HG03565 (cell line): Measurements from ENCODE around the gene PLCB3.

Experiments
- ATAC-seq: cut with Tn5 transposase; IDR thresholded peaks from one replicate; pipeline ENCODE4 v1.9.1; 2021; ENCODE audit warnings: mild to moderate bottlenecking, moderate library complexity; ENCODE audit not compliant: unreplicated experiment

Gene PLCB3

DNA sequence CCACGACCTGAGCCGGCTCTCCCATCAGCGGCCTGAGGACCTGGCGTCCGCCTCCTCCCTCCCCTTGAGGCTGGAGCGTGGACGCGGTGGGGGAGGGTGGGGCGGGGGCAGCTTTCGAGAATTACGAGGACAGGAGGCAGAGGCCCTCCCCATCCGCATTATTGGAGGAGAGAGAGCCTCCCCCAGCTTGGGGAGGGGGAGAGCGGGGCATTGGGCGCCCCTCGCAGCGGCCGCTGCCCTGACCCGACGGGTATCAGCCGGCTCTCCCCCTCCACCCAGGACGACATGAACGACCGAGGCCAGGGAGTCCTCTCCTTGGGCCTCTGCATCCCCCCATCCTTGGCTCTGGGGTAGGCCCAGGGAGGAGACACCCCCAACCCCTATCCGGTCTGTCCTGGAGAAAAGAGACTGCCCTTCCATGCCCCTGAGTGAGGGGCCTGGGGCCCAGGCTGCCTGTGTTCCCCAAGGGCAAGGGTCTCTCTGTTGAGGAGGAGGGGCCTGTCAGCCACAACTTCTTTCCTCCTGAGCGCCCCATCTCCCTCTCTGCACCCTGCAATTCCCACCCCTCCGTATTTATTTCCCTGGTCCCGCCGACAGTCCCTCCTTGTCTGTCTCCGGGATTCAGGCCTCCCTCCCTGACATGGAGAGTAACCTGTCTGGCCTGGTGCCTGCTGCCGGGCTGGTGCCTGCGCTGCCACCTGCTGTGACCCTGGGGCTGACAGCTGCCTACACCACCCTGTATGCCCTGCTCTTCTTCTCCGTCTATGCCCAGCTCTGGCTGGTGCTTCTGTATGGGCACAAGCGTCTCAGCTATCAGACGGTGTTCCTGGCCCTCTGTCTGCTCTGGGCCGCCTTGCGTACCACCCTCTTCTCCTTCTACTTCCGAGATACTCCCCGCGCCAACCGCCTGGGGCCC lies 34.8 kb downstream of the PLCB3 start:
- no peak for ATAC-seq

DNA sequence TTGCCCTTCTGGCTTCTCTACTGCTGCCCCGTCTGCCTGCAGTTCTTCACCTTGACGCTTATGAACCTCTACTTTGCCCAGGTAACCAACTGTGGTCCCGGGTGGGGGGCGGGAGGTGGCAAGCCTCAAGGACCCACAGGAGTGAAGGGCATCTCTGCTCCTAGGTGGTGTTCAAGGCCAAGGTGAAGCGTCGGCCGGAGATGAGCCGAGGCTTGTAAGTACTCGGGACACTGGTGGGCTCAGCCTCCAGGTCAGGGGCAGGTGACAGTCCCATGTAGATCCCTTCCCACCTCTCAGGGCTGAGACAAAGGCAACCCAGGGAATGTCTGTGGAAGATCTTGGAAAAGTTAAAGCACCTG lies 35.5 kb downstream of the PLCB3 start:
- no peak for ATAC-seq

DNA sequence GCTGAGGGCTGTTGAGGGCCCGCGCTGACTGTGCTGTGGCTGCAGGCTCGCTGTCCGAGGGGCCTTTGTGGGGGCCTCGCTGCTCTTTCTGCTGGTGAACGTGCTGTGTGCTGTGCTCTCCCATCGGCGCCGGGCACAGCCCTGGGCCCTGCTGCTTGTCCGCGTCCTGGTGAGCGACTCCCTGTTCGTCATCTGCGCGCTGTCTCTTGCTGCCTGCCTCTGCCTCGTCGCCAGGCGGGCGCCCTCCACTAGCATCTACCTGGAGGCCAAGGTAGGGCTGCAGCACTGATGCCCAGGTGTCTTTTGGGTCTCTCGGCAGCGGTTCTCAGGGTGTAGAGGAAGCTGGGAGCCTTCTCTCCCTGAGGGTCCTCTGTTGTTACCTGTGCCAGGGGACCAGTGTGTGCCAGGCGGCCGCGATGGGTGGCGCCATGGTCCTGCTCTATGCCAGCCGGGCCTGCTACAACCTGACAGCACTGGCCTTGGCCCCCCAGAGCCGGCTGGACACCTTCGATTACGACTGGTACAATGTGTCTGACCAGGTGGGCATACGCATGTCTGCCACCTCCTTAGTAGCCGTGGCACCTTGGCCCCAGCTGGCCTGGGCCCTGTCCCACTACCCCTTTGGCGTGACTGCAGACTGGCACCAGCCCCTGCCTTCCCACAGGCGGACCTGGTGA lies 36.5 kb downstream of the PLCB3 start:
- no peak for ATAC-seq

DNA sequence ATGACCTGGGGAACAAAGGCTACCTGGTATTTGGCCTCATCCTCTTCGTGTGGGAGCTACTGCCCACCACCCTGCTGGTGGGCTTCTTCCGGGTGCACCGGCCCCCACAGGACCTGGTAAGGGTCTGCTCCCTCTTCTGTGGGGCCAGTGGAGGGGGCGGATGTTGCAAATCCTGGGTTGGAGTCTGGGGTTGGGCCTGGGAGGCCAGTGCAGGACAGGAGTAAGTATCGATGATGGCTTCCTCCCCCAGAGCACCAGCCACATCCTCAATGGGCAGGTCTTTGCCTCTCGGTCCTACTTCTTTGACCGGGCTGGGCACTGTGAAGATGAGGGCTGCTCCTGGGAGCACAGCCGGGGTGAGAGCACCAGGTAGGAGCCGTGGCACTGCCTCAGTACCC lies 37.0 kb downstream of the PLCB3 start:
- ATAC-seq: no peak

DNA sequence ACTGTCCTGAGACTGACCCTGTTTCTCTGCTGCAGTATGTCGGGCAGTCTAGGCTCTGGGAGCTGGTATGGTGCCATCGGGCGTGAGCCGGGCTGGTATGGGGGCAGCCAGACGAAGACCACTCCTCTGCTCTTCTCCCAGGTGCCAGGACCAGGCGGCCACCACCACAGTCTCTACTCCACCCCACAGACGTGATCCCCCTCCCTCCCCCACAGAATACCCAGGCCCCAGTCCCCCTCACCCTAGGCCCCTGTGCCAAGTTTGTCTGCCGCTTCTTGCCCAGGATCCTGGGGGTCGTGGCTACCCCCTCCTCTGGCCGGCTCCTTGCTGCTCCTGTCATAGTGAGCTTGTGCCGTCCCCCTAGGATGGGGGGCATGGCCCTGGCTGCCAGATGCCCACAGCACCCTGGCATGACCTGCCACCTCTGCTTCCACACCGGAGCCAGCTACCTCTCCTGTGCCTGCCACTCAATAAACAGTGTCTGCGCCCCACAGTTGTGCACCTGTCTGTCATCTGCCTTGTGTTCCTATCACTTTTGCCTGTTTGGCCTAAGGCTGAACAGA lies 37.8 kb downstream of the PLCB3 start:
- no peak for ATAC-seq

DNA sequence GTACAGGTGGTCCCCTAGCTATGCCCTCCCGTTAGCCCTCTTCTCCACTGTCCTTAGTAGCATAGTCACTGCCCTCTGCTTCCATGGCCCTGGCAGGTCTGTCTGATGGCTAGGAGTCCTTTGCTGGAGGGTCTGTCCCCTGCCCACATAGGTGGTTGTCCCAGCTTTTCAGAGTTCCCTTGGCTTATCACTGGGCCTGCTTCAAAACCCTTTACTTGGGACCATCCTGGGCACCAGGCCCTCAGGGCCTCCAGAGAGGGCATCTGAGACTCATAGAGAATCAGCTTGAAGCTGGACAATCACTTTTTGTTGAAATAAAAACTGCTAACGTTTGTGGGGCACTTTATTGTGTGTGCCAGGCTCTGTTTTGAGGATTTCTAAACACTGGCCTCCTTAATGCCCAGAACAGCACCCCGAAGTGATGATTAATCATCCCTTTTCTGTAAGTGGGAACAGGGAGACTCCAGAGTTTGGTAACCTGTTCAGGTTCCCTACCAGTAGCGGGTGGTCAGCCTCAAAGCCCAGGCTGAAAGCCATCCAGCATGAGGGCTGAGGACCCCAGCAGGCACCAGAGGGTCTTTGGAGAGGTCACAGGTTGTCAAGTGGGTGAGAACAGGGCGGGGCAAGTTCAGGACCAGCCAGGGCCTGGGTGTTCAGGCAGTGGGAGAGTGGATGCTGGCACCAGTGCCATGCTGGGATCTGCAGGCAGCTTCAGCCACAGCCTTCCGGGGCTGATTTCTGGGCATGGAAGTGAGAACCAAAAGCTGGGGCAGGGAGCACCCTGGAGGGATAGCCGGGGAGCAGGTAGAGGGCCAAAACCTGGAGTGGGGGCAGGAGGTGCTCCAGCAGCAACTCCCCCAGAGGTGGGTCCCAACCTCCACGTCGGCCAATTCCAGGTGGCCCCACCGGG lies 39.3 kb downstream of the PLCB3 start:
- ATAC-seq: no peak

DNA sequence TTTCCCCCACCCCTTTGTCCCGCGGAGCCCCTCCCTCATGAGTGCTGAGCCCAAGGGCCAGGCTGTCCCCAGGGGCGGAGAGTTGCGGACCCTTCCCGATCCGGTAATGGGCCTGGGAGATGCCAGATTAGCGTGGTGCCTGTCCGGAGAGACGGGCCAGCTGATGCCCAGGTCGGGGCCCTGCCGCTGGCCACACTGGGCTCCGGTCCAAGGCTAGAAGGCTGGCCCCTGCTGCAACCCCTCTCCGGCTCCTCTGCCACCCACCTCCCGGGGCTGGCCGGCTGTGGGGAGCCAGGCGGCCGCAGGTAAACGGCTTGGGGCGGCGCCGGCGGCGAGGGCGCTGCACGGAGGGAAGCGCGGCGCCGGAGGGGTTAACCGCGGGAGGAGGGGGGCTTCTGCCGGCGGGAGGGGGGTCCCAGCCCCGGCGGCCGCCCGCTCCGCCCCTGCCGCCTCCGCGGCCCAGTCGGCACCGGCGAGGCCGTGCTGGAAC lies 40.0 kb downstream of the PLCB3 start, which contains the start of gene KCNK4:
KCNK4 (plus strand) TSS at position 41 of the 490 bp plus-strand sequence. CDS start 1,717 bp downstream, outside the sequence.
- no peak for ATAC-seq

DNA sequence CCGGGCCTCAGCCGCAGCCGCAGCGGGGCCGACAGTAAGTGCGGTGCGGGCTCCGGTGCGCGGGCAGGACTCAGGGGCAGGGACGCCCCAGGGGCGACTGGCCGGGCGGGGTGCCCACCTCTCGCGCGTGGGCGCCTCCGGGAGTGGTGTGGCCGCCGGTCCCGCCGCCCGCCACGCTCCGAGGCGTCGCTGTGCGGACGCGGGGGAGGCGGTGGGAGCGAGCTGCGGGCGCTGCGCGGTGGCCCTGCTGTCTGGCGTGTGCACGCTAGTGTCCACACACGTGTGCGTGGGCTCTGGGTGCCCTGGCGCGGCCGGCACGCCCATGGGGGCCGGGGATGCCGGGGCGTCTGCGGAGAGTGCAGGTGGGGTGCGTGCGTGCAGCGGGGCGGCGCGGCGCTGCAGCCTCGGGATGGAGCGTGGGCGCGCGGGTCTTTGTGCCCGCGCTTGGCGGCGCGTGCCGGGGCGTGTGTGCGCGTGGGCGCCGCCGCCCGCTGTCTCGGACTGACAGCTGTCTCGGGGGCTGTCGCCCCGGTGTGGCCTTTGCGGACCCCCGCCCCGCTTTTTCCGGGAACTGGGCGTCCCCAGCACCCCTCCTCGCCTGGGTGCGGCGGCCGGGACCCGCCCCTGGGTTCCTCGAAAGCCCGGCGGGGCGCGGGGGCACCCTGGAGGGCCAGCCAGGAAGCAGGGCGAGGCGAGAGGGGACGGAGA lies 40.6 kb downstream of the PLCB3 start:
- no peak for ATAC-seq

DNA sequence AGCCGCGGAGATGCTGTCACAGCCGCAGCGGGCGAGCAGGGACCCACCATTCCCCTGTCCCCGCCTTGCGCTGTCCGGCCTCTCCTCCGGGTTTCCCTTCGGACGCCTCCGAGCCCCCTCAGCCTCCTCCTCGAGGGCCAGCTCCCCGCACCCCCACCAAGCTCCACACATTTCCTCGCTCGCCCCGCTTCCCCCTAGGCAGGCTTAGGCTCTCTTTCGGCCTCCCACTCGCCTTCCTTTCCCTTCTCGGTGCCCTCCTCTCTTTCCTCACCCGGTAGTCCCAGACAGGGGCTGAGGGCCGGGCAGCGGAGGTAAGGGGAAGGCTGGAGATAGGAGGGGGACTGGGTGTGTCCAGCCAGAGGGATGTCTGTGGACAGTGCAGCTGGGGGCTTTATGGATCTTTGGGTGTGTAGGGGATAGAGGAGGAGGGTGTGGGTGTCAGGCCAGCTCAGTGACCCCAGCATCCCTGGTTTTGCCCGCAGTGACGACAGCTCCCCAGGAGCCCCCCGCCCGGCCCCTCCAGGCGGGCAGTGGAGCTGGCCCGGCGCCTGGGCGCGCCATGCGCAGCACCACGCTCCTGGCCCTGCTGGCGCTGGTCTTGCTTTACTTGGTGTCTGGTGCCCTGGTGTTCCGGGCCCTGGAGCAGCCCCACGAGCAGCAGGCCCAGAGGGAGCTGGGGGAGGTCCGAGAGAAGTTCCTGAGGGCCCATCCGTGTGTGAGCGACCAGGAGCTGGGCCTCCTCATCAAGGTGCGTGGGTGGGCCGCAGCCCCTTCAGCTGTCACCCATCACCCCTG lies 41.3 kb downstream of the PLCB3 start:
- no peak for ATAC-seq

DNA sequence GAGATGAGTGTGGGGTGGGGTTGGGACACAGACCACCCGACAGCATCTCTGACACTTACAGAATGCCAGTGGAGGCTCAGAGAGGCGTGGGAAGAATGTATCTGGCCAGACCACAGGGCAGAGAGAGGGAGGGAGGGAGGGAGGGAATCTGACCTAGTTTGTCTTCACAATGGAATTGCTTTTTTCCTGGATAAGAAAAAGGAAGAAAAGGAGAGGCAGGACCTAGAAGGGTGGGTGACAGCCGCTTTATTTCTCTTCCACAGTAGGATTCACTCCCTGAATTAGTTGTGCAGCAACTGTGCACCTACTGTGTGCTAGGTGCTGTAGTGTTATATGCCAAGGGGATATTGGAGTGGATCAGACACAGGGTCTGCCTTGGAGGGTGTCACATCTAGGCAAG lies 43.4 kb downstream of the PLCB3 start:
- ATAC-seq: no peak

DNA sequence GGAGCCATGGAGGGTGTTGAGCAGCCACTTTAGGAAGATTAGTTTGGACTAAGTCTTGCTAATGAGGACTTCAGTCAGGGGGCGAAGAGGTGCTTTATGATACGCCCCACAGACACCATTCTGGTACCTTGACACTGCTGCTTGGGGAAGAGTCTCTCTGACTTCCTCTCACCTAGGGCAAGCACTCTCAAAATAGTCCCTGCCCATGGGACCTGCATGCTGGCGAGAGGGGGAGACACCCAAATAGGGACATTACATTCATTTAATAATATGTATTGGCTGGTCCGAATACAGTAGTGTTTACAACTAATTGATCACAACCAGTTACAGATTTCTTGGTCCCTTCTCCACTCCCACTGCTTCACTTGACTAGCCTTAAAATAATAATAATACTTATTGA lies 44.4 kb downstream of the PLCB3 start:
- ATAC-seq: no peak

DNA sequence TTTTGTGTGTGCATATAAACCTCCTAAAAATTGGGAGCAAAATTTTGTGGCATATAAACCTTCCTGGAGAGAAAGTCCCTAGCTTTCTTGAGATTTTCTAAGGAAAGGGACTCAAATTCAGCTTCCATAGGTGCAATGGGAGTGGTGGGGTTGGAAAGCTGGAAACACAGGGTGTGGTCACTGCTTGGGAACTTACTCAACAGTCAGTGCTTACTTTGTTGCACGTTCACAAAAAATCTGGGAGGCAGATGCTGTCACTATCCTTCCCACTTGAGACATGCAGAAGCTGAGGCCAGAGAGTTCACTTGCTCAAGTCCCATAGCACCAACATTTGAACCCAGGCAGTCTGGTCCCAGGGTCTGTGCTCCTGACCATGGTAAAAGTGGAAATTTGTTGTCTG lies 44.9 kb downstream of the PLCB3 start:
- ATAC-seq: no peak

DNA sequence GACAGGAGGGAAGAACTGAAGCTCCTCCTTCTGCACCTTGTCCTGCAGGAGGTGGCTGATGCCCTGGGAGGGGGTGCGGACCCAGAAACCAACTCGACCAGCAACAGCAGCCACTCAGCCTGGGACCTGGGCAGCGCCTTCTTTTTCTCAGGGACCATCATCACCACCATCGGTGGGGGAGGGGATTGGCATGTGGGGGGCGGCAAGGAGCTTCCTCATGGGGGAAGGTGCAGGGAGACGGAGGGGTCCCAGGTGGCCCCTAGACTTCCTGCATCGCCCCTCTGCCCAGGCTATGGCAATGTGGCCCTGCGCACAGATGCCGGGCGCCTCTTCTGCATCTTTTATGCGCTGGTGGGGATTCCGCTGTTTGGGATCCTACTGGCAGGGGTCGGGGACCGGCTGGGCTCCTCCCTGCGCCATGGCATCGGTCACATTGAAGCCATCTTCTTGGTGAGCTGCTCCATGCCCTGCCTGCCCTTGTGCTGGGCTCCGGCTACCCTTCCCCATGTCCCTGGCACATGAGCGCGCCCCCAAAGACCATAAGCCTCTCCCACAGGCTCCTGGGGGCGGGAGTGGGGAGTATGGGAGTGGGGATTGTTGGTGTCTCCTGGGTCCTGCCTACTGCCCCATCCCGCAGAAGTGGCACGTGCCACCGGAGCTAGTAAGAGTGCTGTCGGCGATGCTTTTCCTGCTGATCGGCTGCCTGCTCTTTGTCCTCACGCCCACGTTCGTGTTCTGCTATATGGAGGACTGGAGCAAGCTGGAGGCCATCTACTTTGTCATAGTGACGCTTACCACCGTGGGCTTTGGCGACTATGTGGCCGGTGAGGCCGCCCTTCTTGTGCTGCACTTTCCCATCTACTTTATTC lies 45.7 kb downstream of the PLCB3 start:
- no peak for ATAC-seq

DNA sequence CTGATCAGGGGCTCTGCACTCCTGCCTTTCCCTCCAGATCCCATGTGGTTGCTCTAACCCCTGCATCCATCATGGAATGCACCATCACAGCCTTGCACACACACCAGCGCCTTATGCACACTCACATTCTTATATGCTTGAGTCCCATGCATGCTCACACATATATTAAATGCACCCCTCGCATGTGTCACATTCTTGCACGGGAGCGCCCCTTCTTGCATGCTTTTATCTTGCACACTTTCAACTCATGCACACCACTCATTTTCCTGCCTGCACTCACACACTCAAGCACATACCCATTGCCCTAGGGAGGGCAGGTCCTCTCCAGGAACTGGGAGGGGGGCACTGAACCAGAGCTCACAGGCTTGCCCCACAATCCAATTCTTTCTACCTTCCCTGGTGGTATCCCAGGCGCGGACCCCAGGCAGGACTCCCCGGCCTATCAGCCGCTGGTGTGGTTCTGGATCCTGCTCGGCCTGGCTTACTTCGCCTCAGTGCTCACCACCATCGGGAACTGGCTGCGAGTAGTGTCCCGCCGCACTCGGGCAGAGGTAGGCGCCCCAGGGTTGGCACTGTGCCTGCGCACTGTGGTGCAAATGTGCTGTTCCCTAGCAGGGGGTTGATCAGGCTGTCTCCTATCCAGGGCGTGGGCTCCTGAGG lies 46.5 kb downstream of the PLCB3 start:
- no peak for ATAC-seq

DNA sequence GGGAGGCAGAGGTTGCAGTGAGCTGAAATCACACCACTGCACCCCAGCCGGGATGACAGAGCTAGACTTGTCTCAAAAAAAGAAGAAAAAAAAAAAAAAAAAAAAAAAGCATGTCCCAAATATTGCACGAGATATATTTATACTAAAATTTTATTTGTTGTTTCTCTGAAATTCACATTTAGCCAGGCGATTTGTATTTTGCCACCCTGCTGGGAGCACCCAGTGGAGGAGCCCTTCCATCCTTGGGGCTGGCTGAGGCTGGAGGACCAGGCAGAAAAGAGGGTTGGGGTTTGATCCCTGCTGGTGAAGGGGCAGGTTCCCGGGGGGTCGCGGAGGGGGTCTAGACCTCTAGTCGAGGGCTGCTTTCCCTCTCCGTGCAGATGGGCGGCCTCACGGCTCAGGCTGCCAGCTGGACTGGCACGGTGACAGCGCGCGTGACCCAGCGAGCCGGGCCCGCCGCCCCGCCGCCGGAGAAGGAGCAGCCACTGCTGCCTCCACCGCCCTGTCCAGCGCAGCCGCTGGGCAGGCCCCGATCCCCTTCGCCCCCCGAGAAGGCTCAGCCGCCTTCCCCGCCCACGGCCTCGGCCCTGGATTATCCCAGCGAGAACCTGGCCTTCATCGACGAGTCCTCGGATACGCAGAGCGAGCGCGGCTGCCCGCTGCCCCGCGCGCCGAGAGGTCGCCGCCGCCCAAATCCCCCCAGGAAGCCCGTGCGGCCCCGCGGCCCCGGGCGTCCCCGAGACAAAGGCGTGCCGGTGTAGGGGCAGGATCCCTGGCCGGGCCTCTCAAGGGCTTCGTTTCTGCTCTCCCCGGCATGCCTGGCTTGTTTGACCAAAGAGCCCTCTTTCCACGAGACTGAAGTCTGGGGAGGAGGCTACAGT lies 47.9 kb downstream of the PLCB3 start:
- ATAC-seq: no peak

DNA sequence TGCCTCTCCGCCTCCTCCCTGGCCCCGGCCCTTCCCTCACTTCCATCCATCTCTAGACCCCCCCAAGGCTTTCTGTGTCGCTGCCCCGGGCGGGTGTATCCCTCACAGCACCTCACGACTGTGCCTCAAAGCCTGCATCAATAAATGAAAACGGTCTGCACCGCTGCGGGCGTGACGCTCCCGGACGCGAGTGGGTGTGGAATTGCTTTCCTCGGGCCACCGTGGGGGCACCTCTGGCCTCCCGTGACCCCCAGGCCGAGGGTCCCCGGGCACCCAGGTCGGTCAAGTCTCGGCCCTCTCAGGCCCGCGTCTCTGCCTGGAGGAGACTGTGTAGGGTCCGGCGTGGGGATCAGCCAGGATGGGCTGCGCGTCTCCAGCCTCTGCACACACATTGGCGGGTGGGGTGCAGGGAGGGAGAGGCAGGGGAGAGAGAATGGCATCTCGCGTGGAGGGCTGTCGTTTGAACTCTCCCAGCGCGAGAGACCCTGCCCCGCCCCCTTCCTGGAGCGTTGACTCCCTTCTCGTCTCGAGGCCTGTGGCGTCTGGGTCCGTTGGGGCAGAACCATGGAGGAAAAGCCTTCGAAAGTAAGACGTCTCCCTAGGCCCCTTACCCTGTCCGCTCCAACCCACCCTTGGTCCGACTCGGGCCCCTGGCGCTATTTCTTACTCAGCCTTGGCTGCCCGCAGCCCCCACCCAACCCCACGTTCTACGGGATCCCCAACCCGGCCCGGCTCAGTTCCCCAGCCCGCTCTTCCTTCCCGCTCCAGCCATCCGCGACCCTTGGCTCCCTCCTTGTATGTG lies 48.7 kb downstream of the PLCB3 start, which contains the start of gene CATSPERZ:
CATSPERZ (plus strand) TSS at position 512 of the 802 bp plus-strand sequence; CDS start at position 565, 53 bp downstream.
- ATAC-seq: no peak
